HCT116 (cell line): ENCODE measurements around the gene TMEM81.

Experiments
- CTCF ChIP-seq, 3 experiments: fragments of 200-600 bp in 1 of 3; sonication (generic) in 1 of 3; IDR thresholded peaks in 2 of 3; conservative IDR thresholded peaks in 1 of 3; 2 replicates each; pipeline ENCODE4 v1.5.1; 2012 to 2017; ENCODE audit warnings: low read depth in 2 of 3, low read length in 2 of 3, antibody characterized with exemption in 1 of 3, borderline replicate concordance in 1 of 3, control low read depth in 1 of 3, mild to moderate bottlenecking in 1 of 3, mixed read lengths in 1 of 3, mixed run types in 1 of 3, moderate library complexity in 1 of 3; ENCODE audit not compliant: insufficient read depth in 1 of 3
- EGR1 ChIP-seq: IDR thresholded peaks from 2 replicates; pipeline ENCODE4 v1.6.1; 2012; ENCODE audit warnings: low read depth
- EZH2 ChIP-seq: fragments of 200-600 bp; sonication (generic); IDR thresholded peaks from 2 replicates; pipeline ENCODE4 v1.6.1; 2017; ENCODE audit warnings: antibody characterized with exemption, mixed run types
- JUND ChIP-seq: IDR thresholded peaks from 2 replicates; pipeline ENCODE4 v1.6.1; 2012
- MAX ChIP-seq: IDR thresholded peaks from 2 replicates; pipeline ENCODE4 v1.6.1; 2012
- POLR2A ChIP-seq: IDR thresholded peaks from 2 replicates; pipeline ENCODE4 v1.7.0; 2011; ENCODE audit warnings: borderline replicate concordance; ENCODE audit not compliant: insufficient read depth, insufficient read length; ENCODE audit errors: extremely low read depth
- POLR2AphosphoS5 ChIP-seq: IDR thresholded peaks from 2 replicates; pipeline ENCODE4 v1.6.1; 2011; ENCODE audit warnings: mild to moderate bottlenecking, low read depth, low read length, moderate library complexity
- RAD21 ChIP-seq: IDR thresholded peaks from 2 replicates; pipeline ENCODE4 v1.6.1; 2012; ENCODE audit warnings: low read depth, mild to moderate bottlenecking

GRCh38 chr1:205057808-205058575 is 26.3 kb downstream of the TMEM81 start:
- no peak for TF ChIP-seq CTCF (IDR thresholded peaks at IDR 0.05 in 2 of 3, conservative IDR thresholded peaks at IDR 0.05 in 1 of 3; ENCODE audit: borderline replicate concordance in 1 of 3, insufficient read depth in 1 of 3, low read depth in 2 of 3, low read length in 2 of 3)
- TF ChIP-seq POLR2A = no peak
- TF ChIP-seq RAD21 = no peak
- no peak for TF ChIP-seq POLR2AphosphoS5
- TF ChIP-seq EGR1 = no peak
- TF ChIP-seq JUND = no peak
- TF ChIP-seq EZH2 = no peak
- TF ChIP-seq MAX = no peak
